Smooth muscle cell (in vitro differentiated cells): ENCODE results near the gene HKDC1. TPM values are rescaled to one million over a fixed set of nuclear protein-coding genes. Genes with fewer than 3 reads are reported as not detected.

Experiments used
- DNase-seq: peaks from one replicate; lab custom pipeline; 2025; ENCODE audit not compliant: unreplicated experiment; lab: John Stamatoyannopoulos, UW
- H2AFZ ChIP-seq: fragments of 200-600 bp; sonication (generic); 2 replicates; pipeline ENCODE4 v1.6.0; 2016; ENCODE audit warnings: antibody characterized with exemption, low read depth, mild to moderate bottlenecking
- H3F3A ChIP-seq: fragments of 200-600 bp; sonication (generic); 2 replicates; pipeline ENCODE4 v1.6.0; 2017; ENCODE audit warnings: antibody characterized with exemption, low read depth
- H3K27ac ChIP-seq: fragments of 200-600 bp; sonication (generic); 2 replicates; pipeline ENCODE4 v1.5.1; 2016; ENCODE audit warnings: low read depth, mild to moderate bottlenecking
- H3K27me3 ChIP-seq: fragments of 200-600 bp; sonication (generic); 2 replicates; pipeline ENCODE4 v1.6.1; 2016; ENCODE audit warnings: low read depth, mild to moderate bottlenecking
- H3K36me3 ChIP-seq: fragments of 200-600 bp; sonication (generic); 2 replicates; pipeline ENCODE4 v1.5.1; 2016; ENCODE audit warnings: low read depth
- H3K4me1 ChIP-seq: fragments of 200-600 bp; sonication (generic); 2 replicates; pipeline ENCODE4 v1.5.1; 2016; ENCODE audit warnings: low read depth
- H3K4me2 ChIP-seq: fragments of 200-600 bp; sonication (generic); 2 replicates; pipeline ENCODE4 v1.6.0; 2016; ENCODE audit warnings: mild to moderate bottlenecking
- H3K4me3 ChIP-seq: fragments of 200-600 bp; sonication (generic); 2 replicates; pipeline ENCODE4 v1.5.1; 2016; ENCODE audit warnings: mild to moderate bottlenecking
- H3K79me2 ChIP-seq: fragments of 200-600 bp; sonication (generic); 2 replicates; pipeline ENCODE4 v1.6.0; 2016; ENCODE audit warnings: low read depth, mild to moderate bottlenecking
- H3K9ac ChIP-seq: fragments of 200-600 bp; sonication (generic); 2 replicates; pipeline ENCODE4 v1.6.0; 2016; ENCODE audit warnings: low read depth
- H3K9me3 ChIP-seq: fragments of 200-600 bp; sonication (generic); replicated peaks from 2 replicates; pipeline ENCODE4 v1.5.1; 2016; ENCODE audit warnings: low read depth
- H4K20me1 ChIP-seq: fragments of 200-600 bp; sonication (generic); 2 replicates; pipeline ENCODE4 v1.6.0; 2016; ENCODE audit warnings: low read depth
- WGBS: methylation state at CpG from one replicate; pipeline ENCODE4 v1.1.7; 2016; ENCODE audit warnings: low lambda C conversion rate; 5-methylcytosine and 5-hydroxymethylcytosine counted together
- polyA plus RNA-seq: library from polyadenylated mRNA; unstranded; fragments of >200 nt; fragmentation: Nextera tagmentation; extraction: Ambion mirVana; gene quantifications from 2 replicates; pipeline ENCODE4 v1.2.1, GENCODE V29; 2016
- total RNA-seq: library from RNA; depleted of rRNA; stranded (reverse); fragments of >200 nt; gene quantifications from 2 replicates; pipeline ENCODE4 v1.2.3, GENCODE V29; 2014
- TF ChIP-seq, protein P1 (sequence below): fragments of 200-600 bp; sonication (generic); IDR thresholded peaks from 2 replicates; pipeline ENCODE4 v1.5.1; 2017; ENCODE audit warnings: borderline replicate concordance, mild to moderate bottlenecking, antibody characterized with exemption; ENCODE audit not compliant: insufficient read depth, poor library complexity, severe bottlenecking

Gene HKDC1
- total and polyA plus RNA-seq, 2 experiments from 2014 or later, result 0.09 to 0.27 TPM

DNA sequence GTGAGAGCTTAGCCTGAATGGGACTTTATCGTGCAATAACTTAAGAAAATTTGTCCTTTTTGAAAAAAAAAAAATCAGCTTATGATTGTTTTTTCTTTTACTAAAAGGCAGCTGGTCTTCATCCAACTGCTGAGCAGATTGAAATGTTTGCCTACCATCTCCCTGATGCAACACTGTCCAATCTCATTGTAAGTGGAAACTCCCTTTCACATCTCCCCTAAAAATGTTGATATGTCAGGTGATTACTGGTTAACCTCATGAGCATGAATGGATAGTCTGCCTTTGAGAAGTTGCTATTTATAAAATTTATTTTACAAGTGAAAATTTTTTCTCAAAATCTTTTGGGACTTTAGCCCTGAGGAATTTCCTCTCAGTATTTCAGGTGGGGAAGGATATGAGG is 17.8 kb upstream of the HKDC1 start:
- 91% methylated on average over 1 of the region's 1 CpG for WGBS
- Histone ChIP-seq H3K4me1 (no peaks in the 10 kb centered on the region), H4K20me1 (no peaks in the 10 kb centered on the region), H3K4me2 (no peak overlapping the region), H3K27ac (no peak overlapping the region), H3K9ac (no peak overlapping the region), H3K9me3 (no peaks in the 10 kb centered on the region), H3F3A (no peaks in the 10 kb centered on the region), H3K79me2 (no peaks in the 10 kb centered on the region), H3K36me3 (peaks cover 10% of the 10 kb centered on the region), H3K4me3 (no peak overlapping the region), H3K27me3 (no peaks in the 10 kb centered on the region), H2AFZ (no peak overlapping the region)
- TF ChIP-seq, protein P1, sequence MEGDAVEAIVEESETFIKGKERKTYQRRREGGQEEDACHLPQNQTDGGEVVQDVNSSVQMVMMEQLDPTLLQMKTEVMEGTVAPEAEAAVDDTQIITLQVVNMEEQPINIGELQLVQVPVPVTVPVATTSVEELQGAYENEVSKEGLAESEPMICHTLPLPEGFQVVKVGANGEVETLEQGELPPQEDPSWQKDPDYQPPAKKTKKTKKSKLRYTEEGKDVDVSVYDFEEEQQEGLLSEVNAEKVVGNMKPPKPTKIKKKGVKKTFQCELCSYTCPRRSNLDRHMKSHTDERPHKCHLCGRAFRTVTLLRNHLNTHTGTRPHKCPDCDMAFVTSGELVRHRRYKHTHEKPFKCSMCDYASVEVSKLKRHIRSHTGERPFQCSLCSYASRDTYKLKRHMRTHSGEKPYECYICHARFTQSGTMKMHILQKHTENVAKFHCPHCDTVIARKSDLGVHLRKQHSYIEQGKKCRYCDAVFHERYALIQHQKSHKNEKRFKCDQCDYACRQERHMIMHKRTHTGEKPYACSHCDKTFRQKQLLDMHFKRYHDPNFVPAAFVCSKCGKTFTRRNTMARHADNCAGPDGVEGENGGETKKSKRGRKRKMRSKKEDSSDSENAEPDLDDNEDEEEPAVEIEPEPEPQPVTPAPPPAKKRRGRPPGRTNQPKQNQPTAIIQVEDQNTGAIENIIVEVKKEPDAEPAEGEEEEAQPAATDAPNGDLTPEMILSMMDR, result no peak
- no peak for DNase-seq

DNA sequence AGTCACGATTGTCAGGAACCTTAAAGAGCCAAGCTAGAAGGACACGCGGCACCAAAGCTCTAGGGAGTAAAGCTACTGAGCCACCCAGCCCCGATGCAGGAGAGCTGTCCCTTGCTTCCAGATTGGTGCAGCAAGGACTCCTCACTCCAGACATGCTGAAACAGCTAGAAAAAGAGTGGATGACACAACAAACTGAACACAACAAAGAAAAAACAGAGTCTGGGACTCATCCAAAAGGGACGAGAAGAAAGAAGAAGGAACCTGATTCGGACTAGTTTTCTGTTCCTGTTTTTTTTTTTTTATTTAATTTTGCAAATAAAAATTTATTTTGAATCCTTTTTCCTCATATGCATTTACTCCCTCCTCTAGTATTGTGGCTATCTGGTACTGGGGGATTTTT is 11.4 kb upstream of the HKDC1 start:
- Histone ChIP-seq H4K20me1 (no peaks in the 10 kb centered on the region), H3K4me1 (no peaks in the 10 kb centered on the region), H2AFZ (no peak overlapping the region), H3K36me3 (peaks cover 8% of the 10 kb centered on the region), H3K27me3 (no peaks in the 10 kb centered on the region), H3F3A (no peaks in the 10 kb centered on the region), H3K9me3 (no peaks in the 10 kb centered on the region), H3K4me3 (no peak overlapping the region), H3K9ac (no peak overlapping the region), H3K79me2 (no peaks in the 10 kb centered on the region), H3K4me2 (no peak overlapping the region), H3K27ac (no peak overlapping the region)
- TF ChIP-seq, protein P1, result no peak
- WGBS, result 96% methylated on average over 6 of the region's 6 CpGs
- no peak for DNase-seq

DNA sequence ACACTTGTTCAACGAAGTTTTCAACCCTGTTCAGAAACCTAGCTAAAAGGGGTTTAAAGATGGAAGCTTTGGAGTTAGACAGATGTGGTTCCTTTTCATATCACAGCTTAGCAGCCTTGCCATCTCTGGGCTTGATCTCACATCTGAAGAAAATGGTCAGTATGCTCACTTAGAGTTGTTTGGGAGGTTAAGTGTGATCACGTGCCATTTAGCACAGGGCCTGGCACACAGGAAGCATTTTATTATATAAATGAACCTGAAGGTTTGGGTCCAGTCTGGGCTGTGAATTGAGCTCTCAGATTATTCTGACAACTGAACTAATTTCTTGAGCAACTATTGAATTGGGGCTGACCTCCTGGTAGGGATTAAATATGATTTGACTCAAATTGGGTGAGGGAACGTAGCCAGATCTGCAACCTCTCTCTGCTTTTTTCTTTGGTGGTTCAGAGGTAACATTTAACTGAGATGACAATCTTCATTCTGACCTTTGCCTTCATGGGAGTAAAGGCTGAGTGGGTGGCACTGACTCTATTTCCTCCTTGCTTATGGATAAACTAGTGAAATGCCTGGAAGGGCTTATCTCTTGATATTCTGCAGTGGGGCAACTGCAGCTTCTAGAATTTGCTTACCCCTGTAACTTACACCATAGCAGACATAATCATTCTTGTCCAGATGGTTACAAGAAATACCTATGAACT is 10.2 kb upstream of the HKDC1 start:
- Histone ChIP-seq H3K9me3 (no peaks in the 10 kb centered on the region), H3K27me3 (no peaks in the 10 kb centered on the region), H3K79me2 (no peaks in the 10 kb centered on the region), H3K27ac (no peak overlapping the region), H3K4me1 (no peaks in the 10 kb centered on the region), H2AFZ (no peak overlapping the region), H3K4me2 (no peak overlapping the region), H3K4me3 (no peak overlapping the region), H3F3A (no peaks in the 10 kb centered on the region), H3K9ac (no peak overlapping the region), H4K20me1 (no peaks in the 10 kb centered on the region), H3K36me3 (peaks cover 6% of the 10 kb centered on the region)
- DNase-seq, result no peak
- TF ChIP-seq, protein P1, result no peak
- 83% methylated on average over 3 of the region's 3 CpGs for WGBS

DNA sequence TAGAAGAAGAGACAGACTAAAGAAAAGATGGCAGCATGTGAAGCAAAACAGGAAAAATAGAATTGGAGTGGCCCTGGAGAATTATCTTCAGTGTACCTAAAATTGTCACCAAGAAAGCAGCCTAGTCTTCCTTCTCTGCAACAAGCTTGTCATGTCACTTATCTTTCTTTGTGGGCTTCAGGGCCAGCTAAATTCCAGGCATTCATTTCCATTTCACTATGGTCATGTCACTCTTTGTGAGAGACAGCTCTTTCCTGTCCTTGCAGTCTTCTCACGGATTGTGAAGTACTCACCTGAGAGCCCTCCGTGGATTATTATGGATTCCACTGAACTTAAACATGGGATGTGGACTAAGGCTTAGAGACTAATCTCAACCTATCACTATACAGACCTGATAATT is 9.0 kb upstream of the HKDC1 start:
- Histone ChIP-seq H4K20me1 (no peaks in the 10 kb centered on the region), H3F3A (no peaks in the 10 kb centered on the region), H3K27ac (no peak overlapping the region), H3K36me3 (peaks cover 4% of the 10 kb centered on the region), H3K4me2 (no peak overlapping the region), H3K79me2 (no peaks in the 10 kb centered on the region), H2AFZ (no peak overlapping the region), H3K9me3 (no peaks in the 10 kb centered on the region), H3K27me3 (no peaks in the 10 kb centered on the region), H3K4me3 (no peak overlapping the region), H3K9ac (no peak overlapping the region), H3K4me1 (no peaks in the 10 kb centered on the region)
- 59% methylated on average over 2 of the region's 2 CpGs for WGBS
- DNase-seq, result no peak
- TF ChIP-seq, protein P1, result no peak
